Lower lobe of right lung (tissue), 2 donors: ENCODE results near the gene AMDHD1. TPM values are rescaled to one million over a fixed set of nuclear protein-coding genes. Genes with fewer than 3 reads are reported as not detected.

ENCODE experiments used
- ATAC-seq, 2 donors: fragments of 200-7000 bp; cut with Tn5 transposase; one replicate each; pipeline ENCODE4 v1.9.1; 2020 to 2022; ENCODE audit warnings: mild to moderate bottlenecking in 2 of 2, moderate library complexity in 2 of 2
- DNase-seq: peaks from one replicate; pipeline ENCODE4 v3.0.0-alpha.2; 2020
- H3K27ac ChIP-seq: fragments of 200-600 bp; one replicate; pipeline ENCODE4 v1.8.0; 2022
- H3K27me3 ChIP-seq: fragments of 200-600 bp; one replicate; pipeline ENCODE4 v1.8.0; 2022; ENCODE audit warnings: low read depth
- H3K36me3 ChIP-seq: fragments of 200-600 bp; one replicate; pipeline ENCODE4 v1.8.0; 2022; ENCODE audit warnings: mild to moderate bottlenecking
- H3K4me1 ChIP-seq: fragments of 200-600 bp; one replicate; pipeline ENCODE4 v1.8.0; 2022
- H3K4me3 ChIP-seq: fragments of 200-600 bp; one replicate; pipeline ENCODE4 v1.8.0; 2022; ENCODE audit warnings: mild to moderate bottlenecking
- H3K9me3 ChIP-seq: fragments of 200-600 bp; one replicate; pipeline ENCODE4 v1.8.0; 2022
- intact Hi-C: fragments of 100-400 bp; cut with DNase I; formaldehyde crosslinking; loops from one replicate; pipeline ENCODE4 v1.11.0; 2022
- total RNA-seq: library from RNA; stranded (reverse); fragmentation: NEBNext Ultra II Directional; extraction: Animal tissue kit (Norgen Biotek cat#: 25700); gene quantifications from one replicate; pipeline ENCODE4 v1.2.1, GENCODE V29; 2021
- TF ChIP-seq, protein P1 (sequence below): fragments of 200-600 bp; IDR thresholded peaks from one replicate; pipeline ENCODE4 v1.8.0; 2022; ENCODE audit warnings: antibody characterized with exemption, mild to moderate bottlenecking
- donor health status: DM: no; HTN: yes; CAD: no; lungs with severe emphysema.

The AMDHD1 gene
- total RNA-seq, 1 donor from 2014 or later: 1.8 TPM

GRCh38 chr12:95955549-95956159 is 12.5 kb downstream of the AMDHD1 start:
- intact Hi-C loops: no loop called here
- no peak for ATAC-seq
- H3K4me1 ChIP-seq: no peaks in the 10 kb centered on the region
- H3K9me3 ChIP-seq: no peaks in the 10 kb centered on the region
- TF ChIP-seq, protein P1, sequence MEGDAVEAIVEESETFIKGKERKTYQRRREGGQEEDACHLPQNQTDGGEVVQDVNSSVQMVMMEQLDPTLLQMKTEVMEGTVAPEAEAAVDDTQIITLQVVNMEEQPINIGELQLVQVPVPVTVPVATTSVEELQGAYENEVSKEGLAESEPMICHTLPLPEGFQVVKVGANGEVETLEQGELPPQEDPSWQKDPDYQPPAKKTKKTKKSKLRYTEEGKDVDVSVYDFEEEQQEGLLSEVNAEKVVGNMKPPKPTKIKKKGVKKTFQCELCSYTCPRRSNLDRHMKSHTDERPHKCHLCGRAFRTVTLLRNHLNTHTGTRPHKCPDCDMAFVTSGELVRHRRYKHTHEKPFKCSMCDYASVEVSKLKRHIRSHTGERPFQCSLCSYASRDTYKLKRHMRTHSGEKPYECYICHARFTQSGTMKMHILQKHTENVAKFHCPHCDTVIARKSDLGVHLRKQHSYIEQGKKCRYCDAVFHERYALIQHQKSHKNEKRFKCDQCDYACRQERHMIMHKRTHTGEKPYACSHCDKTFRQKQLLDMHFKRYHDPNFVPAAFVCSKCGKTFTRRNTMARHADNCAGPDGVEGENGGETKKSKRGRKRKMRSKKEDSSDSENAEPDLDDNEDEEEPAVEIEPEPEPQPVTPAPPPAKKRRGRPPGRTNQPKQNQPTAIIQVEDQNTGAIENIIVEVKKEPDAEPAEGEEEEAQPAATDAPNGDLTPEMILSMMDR: no peak
- H3K36me3 ChIP-seq: no peaks in the 10 kb centered on the region
- H3K27me3 ChIP-seq: no peaks in the 10 kb centered on the region
- no peak overlapping the region for H3K4me3 ChIP-seq
- DNase-seq: no peak
- no peak overlapping the region for H3K27ac ChIP-seq

DNA sequence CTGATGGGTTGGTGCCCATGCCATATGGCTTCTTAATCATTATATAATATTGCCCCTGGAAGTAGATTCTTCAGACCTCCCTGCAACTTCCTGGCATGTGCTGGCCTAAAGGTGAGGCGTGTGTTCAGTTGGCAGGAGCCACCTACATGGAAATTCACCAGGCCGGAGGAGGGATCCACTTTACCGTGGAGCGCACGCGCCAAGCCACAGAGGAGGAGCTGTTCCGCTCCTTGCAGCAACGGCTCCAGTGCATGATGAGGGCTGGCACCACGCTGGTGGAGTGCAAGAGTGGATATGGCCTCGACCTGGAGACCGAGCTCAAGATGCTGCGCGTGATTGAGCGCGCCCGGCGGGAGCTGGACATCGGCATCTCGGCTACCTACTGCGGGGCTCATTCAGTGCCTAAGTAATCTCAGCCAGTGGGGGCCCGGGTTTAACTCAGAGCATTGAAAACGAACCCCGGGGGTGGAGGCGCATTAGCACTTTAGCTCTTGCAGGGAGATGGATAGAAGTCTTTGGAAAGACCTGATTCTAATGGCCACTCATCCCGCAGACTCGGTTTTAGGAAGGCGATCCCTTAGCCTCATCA is 13.5 kb downstream of the AMDHD1 start:
- TF ChIP-seq, protein P1: no peak
- Histone ChIP-seq H3K4me1 (no peaks in the 10 kb centered on the region), H3K9me3 (no peaks in the 10 kb centered on the region), H3K36me3 (no peaks in the 10 kb centered on the region), H3K27ac (no peak overlapping the region), H3K27me3 (no peaks in the 10 kb centered on the region), H3K4me3 (no peak overlapping the region)
- intact Hi-C loops: no loop called here
- no peak for ATAC-seq
- DNase-seq: no peak

- no peaks in the 10 kb centered on the region for H3K4me1 ChIP-seq
- DNase-seq (no peak), ATAC-seq (no peak)
- intact Hi-C loops: no loop called here
- no peaks in the 10 kb centered on the region for H3K36me3 ChIP-seq
- TF ChIP-seq, protein P1: peak; percentile 15
- no peaks in the 10 kb centered on the region for H3K9me3 ChIP-seq
- no peaks in the 10 kb centered on the region for H3K27me3 ChIP-seq
- H3K27ac ChIP-seq: no peak overlapping the region
- H3K4me3 ChIP-seq: no peak overlapping the region
Measured at GRCh38 chr12:95959107-95959506, 16.0 kb downstream of the AMDHD1 start.

DNA sequence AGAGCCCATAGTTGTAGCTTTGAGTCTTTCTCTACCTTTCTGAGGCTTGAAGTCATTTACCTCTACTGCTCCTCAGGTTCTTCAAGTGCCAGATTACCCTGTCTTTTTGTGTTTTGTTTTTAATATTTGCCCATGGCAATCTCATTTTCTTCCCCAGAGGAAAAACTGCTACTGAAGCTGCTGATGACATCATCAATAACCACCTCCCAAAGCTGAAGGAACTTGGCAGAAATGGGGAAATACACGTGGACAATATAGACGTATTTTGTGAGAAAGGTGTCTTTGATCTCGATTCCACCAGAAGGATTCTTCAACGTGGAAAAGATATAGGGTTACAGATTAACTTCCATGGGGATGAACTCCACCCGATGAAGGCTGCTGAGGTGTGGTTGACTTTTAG is 17.1 kb downstream of the AMDHD1 start:
- Histone ChIP-seq H3K4me3 (no peak overlapping the region), H3K36me3 (no peaks in the 10 kb centered on the region), H3K9me3 (no peaks in the 10 kb centered on the region), H3K4me1 (no peaks in the 10 kb centered on the region), H3K27ac (no peak overlapping the region), H3K27me3 (no peaks in the 10 kb centered on the region)
- TF ChIP-seq, protein P1: no peak
- intact Hi-C loops: no loop called here
- ATAC-seq (no peak), DNase-seq (no peak)

GRCh38 chr12:95962222-95962621 is 19.1 kb downstream of the AMDHD1 start:
- Histone ChIP-seq H3K9me3 (no peaks in the 10 kb centered on the region), H3K27me3 (no peaks in the 10 kb centered on the region), H3K36me3 (no peaks in the 10 kb centered on the region), H3K27ac (no peak overlapping the region), H3K4me1 (no peaks in the 10 kb centered on the region), H3K4me3 (no peak overlapping the region)
- ATAC-seq: no peak
- TF ChIP-seq, protein P1: no peak
- DNase-seq: no peak
- intact Hi-C loops: no loop called here
